OCI-LY1 (cell line): ENCODE data around the gene GADD45B.
"Not testable (repeated sequence)": the region's sequence is repeated elsewhere in the genome, so short reads cannot be mapped to it uniquely, and the experiment has no call there.

ENCODE experiments used
- H2AFZ ChIP-seq: fragments of 200-600 bp; sonication (generic), shearing (Covaris generic); 2 replicates; pipeline ENCODE4 v1.6.0; 2014; ENCODE audit warnings: antibody characterized with exemption, mild to moderate bottlenecking, low read length
- H3F3A ChIP-seq: fragments of 200-600 bp; sonication (generic), shearing (Covaris generic); 2 replicates; pipeline ENCODE4 v1.6.0; 2014; ENCODE audit warnings: mild to moderate bottlenecking, antibody characterized with exemption, low read length, moderate library complexity; ENCODE audit not compliant: insufficient read depth
- H3K27ac ChIP-seq: fragments of 200-600 bp; sonication (generic); 2 replicates; pipeline ENCODE4 v1.5.1; 2014; ENCODE audit warnings: low read length, mixed run types, mild to moderate bottlenecking, low read depth; ENCODE audit not compliant: poor library complexity, severe bottlenecking
- H3K27me3 ChIP-seq: fragments of 200-600 bp; sonication (generic); 2 replicates; pipeline ENCODE4 v1.6.0; 2014; ENCODE audit warnings: antibody characterized with exemption, mild to moderate bottlenecking, low read length, moderate library complexity; ENCODE audit not compliant: insufficient read depth
- H3K36me3 ChIP-seq: fragments of 200-600 bp; sonication (generic); 2 replicates; pipeline ENCODE4 v1.6.1; 2014; ENCODE audit warnings: mild to moderate bottlenecking, antibody characterized with exemption, low read length, moderate library complexity, mixed read lengths; ENCODE audit not compliant: insufficient read depth
- H3K4me1 ChIP-seq: fragments of 200-600 bp; sonication (generic); 2 replicates; pipeline ENCODE4 v1.5.1; 2014; ENCODE audit warnings: mild to moderate bottlenecking, low read length, moderate library complexity; ENCODE audit not compliant: insufficient read depth, severe bottlenecking
- H3K4me2 ChIP-seq: fragments of 200-600 bp; sonication (generic), shearing (Covaris generic); 2 replicates; pipeline ENCODE4 v1.6.1; 2014; ENCODE audit warnings: low read length
- H3K4me3 ChIP-seq: fragments of 200-600 bp; sonication (generic); 2 replicates; pipeline ENCODE4 v1.5.1; 2014; ENCODE audit warnings: low read length, low read depth, mild to moderate bottlenecking, mixed read lengths; ENCODE audit not compliant: poor library complexity, severe bottlenecking
- H3K79me2 ChIP-seq: fragments of 200-600 bp; shearing (Covaris generic); 2 replicates; pipeline ENCODE4 v1.6.1; 2016; ENCODE audit warnings: mixed run types, low read length, mixed read lengths; ENCODE audit not compliant: insufficient read depth
- H3K9ac ChIP-seq: fragments of 200-600 bp; sonication (generic), shearing (Covaris generic); 2 replicates; pipeline ENCODE4 v1.6.1; 2014; ENCODE audit warnings: mild to moderate bottlenecking, low read length, mixed read lengths
- H3K9me2 ChIP-seq: fragments of 200-600 bp; sonication (generic), shearing (Covaris generic); 2 replicates; pipeline ENCODE4 v1.6.1; 2014; ENCODE audit warnings: low read depth, mild to moderate bottlenecking, low read length, mixed read lengths
- H3K9me3 ChIP-seq: fragments of 200-600 bp; shearing (Covaris generic); 2 replicates; pipeline ENCODE4 v1.6.1; 2014; ENCODE audit warnings: low read length, mixed read lengths
- H4K20me1 ChIP-seq: fragments of 200-600 bp; sonication (generic), shearing (Covaris generic); 2 replicates; pipeline ENCODE4 v1.6.0; 2016; ENCODE audit warnings: mild to moderate bottlenecking, low read length; ENCODE audit not compliant: insufficient read depth
- EZH2 ChIP-seq: fragments of 200-600 bp; sonication (generic), shearing (Covaris generic); IDR thresholded peaks from 2 replicates; pipeline ENCODE4 v1.8.0; 2017; ENCODE audit warnings: borderline replicate concordance, mixed run types, mild to moderate bottlenecking, antibody characterized with exemption, low read length, moderate library complexity, mixed read lengths
- TF ChIP-seq, protein P1 (sequence below): fragments of 200-600 bp; sonication (generic), shearing (Covaris generic); IDR thresholded peaks from 2 replicates; pipeline ENCODE4 v1.5.1; 2017; ENCODE audit warnings: mild to moderate bottlenecking, antibody characterized with exemption, low read length, moderate library complexity, mixed read lengths

The GADD45B gene

GRCh38 chr19:2500841-2501261 lies 24.9 kb downstream of the GADD45B start:
- Histone ChIP-seq H3K9me2 (no peaks in the 10 kb centered on the region), H3K9ac (no peak overlapping the region), H3K27ac (no peak overlapping the region), H3K4me1 (no peaks in the 10 kb centered on the region), H3F3A (no peaks in the 10 kb centered on the region), H3K4me3 (no peak overlapping the region), H3K9me3 (no peaks in the 10 kb centered on the region), H3K4me2 (no peak overlapping the region), H3K36me3 (no peaks in the 10 kb centered on the region), H2AFZ (no peak overlapping the region), H4K20me1 (no peaks in the 10 kb centered on the region), H3K79me2 (no peaks in the 10 kb centered on the region), H3K27me3 (peaks cover 6% of the 10 kb centered on the region; the same call in 1 of the 2 replicates)
- TF ChIP-seq, protein P1, sequence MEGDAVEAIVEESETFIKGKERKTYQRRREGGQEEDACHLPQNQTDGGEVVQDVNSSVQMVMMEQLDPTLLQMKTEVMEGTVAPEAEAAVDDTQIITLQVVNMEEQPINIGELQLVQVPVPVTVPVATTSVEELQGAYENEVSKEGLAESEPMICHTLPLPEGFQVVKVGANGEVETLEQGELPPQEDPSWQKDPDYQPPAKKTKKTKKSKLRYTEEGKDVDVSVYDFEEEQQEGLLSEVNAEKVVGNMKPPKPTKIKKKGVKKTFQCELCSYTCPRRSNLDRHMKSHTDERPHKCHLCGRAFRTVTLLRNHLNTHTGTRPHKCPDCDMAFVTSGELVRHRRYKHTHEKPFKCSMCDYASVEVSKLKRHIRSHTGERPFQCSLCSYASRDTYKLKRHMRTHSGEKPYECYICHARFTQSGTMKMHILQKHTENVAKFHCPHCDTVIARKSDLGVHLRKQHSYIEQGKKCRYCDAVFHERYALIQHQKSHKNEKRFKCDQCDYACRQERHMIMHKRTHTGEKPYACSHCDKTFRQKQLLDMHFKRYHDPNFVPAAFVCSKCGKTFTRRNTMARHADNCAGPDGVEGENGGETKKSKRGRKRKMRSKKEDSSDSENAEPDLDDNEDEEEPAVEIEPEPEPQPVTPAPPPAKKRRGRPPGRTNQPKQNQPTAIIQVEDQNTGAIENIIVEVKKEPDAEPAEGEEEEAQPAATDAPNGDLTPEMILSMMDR = no peak
- no peak for TF ChIP-seq EZH2

- Histone ChIP-seq H2AFZ (no peak overlapping the region), H3K27me3 (no peaks in the 10 kb centered on the region; the same call in 1 of the 2 replicates), H3K36me3 (no peaks in the 10 kb centered on the region), H3K9ac (no peak overlapping the region), H3K27ac (no peak overlapping the region), H3K79me2 (no peaks in the 10 kb centered on the region), H3K9me2 (no peaks in the 10 kb centered on the region), H3K9me3 (no peaks in the 10 kb centered on the region), H3F3A (no peaks in the 10 kb centered on the region), H3K4me2 (no peak overlapping the region), H3K4me3 (no peak overlapping the region), H4K20me1 (no peaks in the 10 kb centered on the region), H3K4me1 (no peaks in the 10 kb centered on the region)
- TF ChIP-seq, protein P1 = no peak
- TF ChIP-seq EZH2 = no peak
Observed at GRCh38 chr19:2503521-2504109, 27.7 kb downstream of the GADD45B start.

- not testable (repeated sequence) for H3K4me1 ChIP-seq, H3K9ac ChIP-seq, H3K9me3 ChIP-seq, H3K79me2 ChIP-seq, H3K36me3 ChIP-seq, H3K27ac ChIP-seq, H3K4me3 ChIP-seq, H4K20me1 ChIP-seq, H3K4me2 ChIP-seq, H3F3A ChIP-seq, H3K27me3 ChIP-seq, H3K9me2 ChIP-seq, H2AFZ ChIP-seq
Observed at GRCh38 chr19:2506656-2507055, 30.7 kb downstream of the GADD45B start.

GRCh38 chr19:2507109-2507508 lies 31.2 kb downstream of the GADD45B start:
- no peaks in the 10 kb centered on the region for H3K36me3 ChIP-seq
- no peaks in the 10 kb centered on the region for H3K4me1 ChIP-seq
- H3K9me3 ChIP-seq = no peaks in the 10 kb centered on the region
- H3F3A ChIP-seq = no peaks in the 10 kb centered on the region
- no peak overlapping the region for H3K9ac ChIP-seq
- TF ChIP-seq, protein P1 = no peak
- TF ChIP-seq EZH2 = no peak
- no peak overlapping the region for H2AFZ ChIP-seq
- H3K4me2 ChIP-seq = no peak overlapping the region
- no peaks in the 10 kb centered on the region for H4K20me1 ChIP-seq
- no peaks in the 10 kb centered on the region for H3K79me2 ChIP-seq
- no peaks in the 10 kb centered on the region for H3K9me2 ChIP-seq
- no peak overlapping the region for H3K27ac ChIP-seq
- no peak overlapping the region for H3K4me3 ChIP-seq
- no peaks in the 10 kb centered on the region for H3K27me3 ChIP-seq
